AG10803 (cell line): ENCODE results near the gene DDX39B.

Experiments
- DNase-seq: peaks from one replicate; pipeline ENCODE4 v3.0.0; 2010; ENCODE audit warnings: low read depth
- H3K4me3 ChIP-seq: 2 replicates; pipeline ENCODE4 v1.5.1; 2011; ENCODE audit warnings: mild to moderate bottlenecking, low read length, control low read depth
- TF ChIP-seq, protein P1 (sequence below): conservative IDR thresholded peaks from 2 replicates; pipeline ENCODE4 v1.5.1; 2011; ENCODE audit warnings: mild to moderate bottlenecking, low read length, control low read depth, inconsistent platforms

DDX39B gene

DNA sequence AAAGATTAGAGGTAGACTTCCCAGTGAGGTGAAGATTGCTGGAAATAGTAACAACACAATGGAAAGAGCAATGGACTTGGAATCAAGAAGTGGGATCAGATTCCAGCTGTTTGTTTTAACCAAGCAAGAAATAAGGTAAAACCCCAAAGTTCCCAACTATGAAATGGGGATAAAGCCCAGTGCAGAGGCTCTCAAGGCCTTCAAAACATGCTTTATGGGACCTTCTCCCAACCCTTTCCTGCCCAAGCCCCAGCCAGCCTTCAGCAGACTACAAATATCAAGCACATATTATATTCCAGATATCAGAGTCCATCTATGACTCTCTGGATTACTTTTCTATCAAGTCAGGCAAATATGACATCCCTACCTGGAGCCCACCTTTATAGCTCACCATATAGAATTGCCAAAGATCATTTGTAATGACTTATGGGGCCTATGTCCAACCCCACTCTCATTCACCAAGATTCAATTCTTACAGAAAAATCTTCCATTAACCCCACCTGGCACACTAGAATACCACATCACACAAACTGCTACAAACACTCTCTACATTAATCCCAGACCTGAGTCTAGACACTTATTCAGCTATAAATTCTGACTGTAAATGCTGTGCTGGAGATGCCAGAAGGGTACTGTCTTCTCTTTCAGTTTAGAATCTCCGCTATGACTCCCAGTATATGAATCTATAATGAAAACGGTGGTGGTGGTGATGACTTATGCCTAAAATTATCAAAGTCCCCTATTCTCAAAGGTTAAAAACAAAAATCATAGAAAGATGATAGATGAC, 6.1 kb downstream of the DDX39B start:
- H3K4me3 ChIP-seq = no peak overlapping the region
- TF ChIP-seq, protein P1, sequence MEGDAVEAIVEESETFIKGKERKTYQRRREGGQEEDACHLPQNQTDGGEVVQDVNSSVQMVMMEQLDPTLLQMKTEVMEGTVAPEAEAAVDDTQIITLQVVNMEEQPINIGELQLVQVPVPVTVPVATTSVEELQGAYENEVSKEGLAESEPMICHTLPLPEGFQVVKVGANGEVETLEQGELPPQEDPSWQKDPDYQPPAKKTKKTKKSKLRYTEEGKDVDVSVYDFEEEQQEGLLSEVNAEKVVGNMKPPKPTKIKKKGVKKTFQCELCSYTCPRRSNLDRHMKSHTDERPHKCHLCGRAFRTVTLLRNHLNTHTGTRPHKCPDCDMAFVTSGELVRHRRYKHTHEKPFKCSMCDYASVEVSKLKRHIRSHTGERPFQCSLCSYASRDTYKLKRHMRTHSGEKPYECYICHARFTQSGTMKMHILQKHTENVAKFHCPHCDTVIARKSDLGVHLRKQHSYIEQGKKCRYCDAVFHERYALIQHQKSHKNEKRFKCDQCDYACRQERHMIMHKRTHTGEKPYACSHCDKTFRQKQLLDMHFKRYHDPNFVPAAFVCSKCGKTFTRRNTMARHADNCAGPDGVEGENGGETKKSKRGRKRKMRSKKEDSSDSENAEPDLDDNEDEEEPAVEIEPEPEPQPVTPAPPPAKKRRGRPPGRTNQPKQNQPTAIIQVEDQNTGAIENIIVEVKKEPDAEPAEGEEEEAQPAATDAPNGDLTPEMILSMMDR = no peak
- no peak for DNase-seq

DNA sequence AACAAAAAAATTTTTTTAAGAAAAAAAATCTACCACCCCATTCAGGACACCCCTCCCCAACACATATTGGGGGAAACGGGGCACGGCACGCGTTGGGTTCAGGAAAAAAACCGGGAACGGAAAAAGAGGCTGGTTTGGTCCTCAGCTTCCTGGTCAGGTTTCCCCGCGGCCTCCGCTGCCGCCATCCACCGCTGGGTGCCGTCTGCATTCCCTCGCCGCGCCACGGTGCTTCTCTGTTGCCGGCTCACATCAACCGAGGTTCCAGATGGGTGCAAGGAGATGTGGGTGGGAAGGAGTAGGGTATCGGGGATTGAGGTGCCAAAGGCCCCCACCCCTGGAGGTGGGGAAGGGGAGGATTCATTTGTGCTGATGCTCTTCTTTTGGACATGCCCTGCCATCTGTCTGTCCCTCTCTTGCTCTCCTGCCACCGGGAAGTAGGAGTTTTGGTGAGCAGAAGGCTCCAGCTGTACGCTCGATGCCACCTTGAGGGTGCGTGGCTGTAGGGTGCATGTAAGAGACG, 7.2 kb downstream of the DDX39B start:
- no peak for DNase-seq
- H3K4me3 ChIP-seq = no peak overlapping the region
- TF ChIP-seq, protein P1 = no peak

DNA sequence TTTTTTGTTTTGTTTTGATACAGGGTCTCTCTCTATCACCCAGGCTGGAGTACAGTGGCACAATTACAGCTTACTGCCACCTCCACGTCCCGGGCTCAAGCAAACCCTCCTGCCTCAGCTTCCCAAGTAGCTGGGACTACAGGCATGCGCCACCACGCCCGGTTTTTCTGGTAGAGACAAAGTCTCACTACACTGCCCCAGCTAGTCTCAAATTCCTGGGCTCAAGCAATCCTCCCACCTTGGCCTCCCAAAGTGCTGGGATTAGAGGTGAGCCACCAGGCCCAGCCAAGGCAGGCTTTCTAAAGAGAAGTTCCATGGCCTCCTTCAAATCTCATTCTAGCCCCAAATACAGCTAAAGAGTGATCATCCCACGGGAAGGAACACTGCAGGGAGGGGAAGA, 7.8 kb downstream of the DDX39B start:
- no peak for DNase-seq
- no peak overlapping the region for H3K4me3 ChIP-seq
- TF ChIP-seq, protein P1 = no peak

DNA sequence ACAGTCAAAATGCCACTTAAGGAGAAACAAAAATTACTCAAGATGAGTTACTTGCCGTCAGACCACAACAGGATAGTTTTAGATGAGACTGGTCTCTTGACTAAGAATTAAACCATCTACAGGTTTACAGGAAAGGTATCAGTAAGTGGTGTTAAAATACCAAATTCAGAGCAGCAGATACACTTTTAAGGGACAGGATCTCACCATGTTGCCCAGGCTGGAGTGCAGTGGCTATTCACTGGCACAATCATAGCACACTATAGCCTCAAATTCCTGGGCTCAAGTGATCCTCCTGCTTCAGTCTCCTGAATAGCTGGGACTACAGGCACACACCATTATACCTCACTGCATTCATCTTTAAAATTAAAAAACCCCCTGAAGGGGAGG, 8.4 kb downstream of the DDX39B start:
- no peak overlapping the region for H3K4me3 ChIP-seq
- DNase-seq = no peak
- TF ChIP-seq, protein P1 = no peak

DNA sequence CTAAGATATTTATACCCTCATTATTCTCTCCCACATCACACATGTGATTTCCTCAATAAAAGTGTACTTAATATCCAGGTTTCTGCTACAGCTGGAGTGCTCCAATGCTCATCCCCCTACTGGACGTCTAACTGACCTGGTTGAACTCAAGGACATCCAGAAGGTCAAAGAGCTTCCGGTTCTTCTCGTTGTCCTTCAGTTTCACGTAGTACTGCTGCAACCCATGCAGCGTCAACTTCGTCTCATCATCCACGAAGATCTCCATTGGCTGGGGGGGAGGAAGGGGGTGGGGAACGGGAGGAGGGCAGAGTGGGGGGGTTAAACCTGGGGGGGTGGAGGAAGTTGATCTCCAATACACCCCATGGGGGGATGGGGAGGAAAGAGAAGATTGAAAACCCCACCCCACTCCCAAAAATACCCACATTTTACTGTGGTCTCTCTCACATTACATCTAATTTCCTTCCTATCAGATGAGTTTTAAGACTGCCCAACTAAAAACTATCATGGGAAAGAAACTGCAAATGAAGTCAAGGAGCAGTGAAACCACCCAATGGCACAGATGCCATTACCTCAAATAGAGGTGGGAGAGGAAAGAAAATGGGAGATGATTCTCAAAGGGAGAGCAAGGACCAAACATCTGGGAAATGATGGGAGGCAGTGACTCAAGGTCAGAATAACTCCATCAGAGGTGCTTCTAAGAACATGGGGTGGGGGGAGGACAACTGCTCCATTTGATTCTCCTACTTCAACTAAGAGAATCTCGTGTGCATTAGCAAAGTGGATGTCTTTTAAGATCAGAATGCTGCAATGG, 9.0 kb downstream of the DDX39B start:
- DNase-seq = no peak
- H3K4me3 ChIP-seq = no peak overlapping the region
- TF ChIP-seq, protein P1 = no peak

DNA sequence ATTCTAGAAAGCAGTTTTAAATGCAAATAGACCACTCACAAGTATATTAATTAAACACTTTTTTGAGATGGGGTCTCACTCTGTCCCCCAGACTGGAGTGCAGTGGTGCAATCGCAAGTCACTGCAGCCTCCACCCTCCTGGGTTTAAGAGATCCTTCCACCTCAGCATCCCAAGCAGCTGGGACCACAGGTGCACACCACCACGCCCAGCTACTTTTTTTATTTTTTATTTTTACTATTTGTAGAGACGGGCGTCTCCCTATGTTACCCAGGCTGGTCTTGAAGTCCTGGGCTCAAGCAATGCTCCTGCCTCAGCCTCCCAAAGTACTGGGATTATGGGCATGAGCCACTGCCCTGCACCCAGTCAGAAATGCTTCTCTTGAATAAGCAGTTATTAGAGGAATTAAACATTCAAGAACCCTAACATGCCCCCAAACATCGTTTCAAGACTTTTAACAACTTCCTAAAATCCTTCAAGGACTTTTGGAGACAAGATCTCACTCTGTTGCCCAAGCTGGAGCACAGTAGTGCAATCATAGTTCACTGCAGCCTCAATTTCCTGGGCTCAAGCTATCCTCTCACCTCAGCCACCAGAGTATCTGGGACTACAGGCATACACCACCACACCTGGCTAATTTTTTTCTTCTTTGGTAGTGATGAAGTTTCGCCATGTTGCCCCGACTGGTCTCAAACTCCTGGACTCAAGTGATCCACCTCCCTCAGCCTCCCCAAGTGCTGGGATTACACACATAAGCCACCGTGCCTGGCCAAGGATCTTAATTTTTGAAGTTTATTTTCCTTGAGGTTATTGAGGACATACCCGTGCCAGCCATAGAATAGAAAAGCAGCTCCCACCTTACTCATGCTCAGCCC, 9.8 kb downstream of the DDX39B start:
- TF ChIP-seq, protein P1 = no peak
- DNase-seq = no peak
- no peak overlapping the region for H3K4me3 ChIP-seq
